WTC11 (cell line): ENCODE measurements around the gene VSIR. TPM values are rescaled to one million over a fixed set of nuclear protein-coding genes. Genes with fewer than 3 reads are reported as not detected.

Experiments
- ATAC-seq: fragments of 200-7000 bp; cut with Tn5 transposase; 2 replicates; pipeline ENCODE4 v1.10.0; 2021; ENCODE audit warnings: mild to moderate bottlenecking, moderate library complexity
- CTCF ChIA-PET: fragments of 300-600 bp; sonication (Branson Sonifier 250); formaldehyde crosslinking; loops from one replicate; lab custom pipeline; 2021; ENCODE audit warnings: antibody characterized with exemption; lab: Charles Lee
- POLR2A ChIA-PET: fragments of 350-600 bp; sonication (Branson Sonifier 250); formaldehyde crosslinking; loops from one replicate; lab custom pipeline; 2021; ENCODE audit warnings: antibody characterized with exemption; lab: Charles Lee
- DNase-seq: peaks from one replicate; pipeline ENCODE4 v3.0.0; 2021; ENCODE audit warnings: low spot score
- H3K27ac Mint-ChIP-seq: 2 replicates; pipeline ENCODE4 v1.8.0; 2021; ENCODE audit warnings: mixed read lengths
- H3K27me3 Mint-ChIP-seq: 2 replicates; pipeline ENCODE4 v1.8.0; 2021; ENCODE audit warnings: low read depth, mild to moderate bottlenecking, moderate library complexity, mixed read lengths
- H3K36me3 Mint-ChIP-seq: 2 replicates; pipeline ENCODE4 v1.8.0; 2021; ENCODE audit warnings: mixed read lengths
- H3K4me1 Mint-ChIP-seq: 2 replicates; pipeline ENCODE4 v1.8.0; 2022; ENCODE audit warnings: mixed read lengths
- H3K4me3 Mint-ChIP-seq: 2 replicates; pipeline ENCODE4 v1.8.0; 2021; ENCODE audit warnings: mild to moderate bottlenecking, moderate library complexity, mixed read lengths
- H3K9me3 Mint-ChIP-seq: 2 replicates; pipeline ENCODE4 v1.8.0; 2021; ENCODE audit warnings: mixed read lengths
- GABPB1 ChIP-seq: sonication (generic); formaldehyde crosslinking; IDR thresholded peaks from 2 replicates; pipeline ENCODE4 v1.8.1; 2023; ENCODE audit warnings: mild to moderate bottlenecking, missing genetic modification reagents
- JUN ChIP-seq: sonication (generic); formaldehyde crosslinking; IDR thresholded peaks from 2 replicates; pipeline ENCODE4 v1.8.0; 2023; ENCODE audit warnings: mild to moderate bottlenecking, missing genetic modification reagents
- MYBL2 ChIP-seq: sonication (generic); formaldehyde crosslinking; IDR thresholded peaks from 2 replicates; pipeline ENCODE4 v1.8.1; 2023; ENCODE audit warnings: mild to moderate bottlenecking, moderate library complexity, missing genetic modification reagents
- NFATC4 ChIP-seq: fragments of 250-450 bp; sonication (Bioruptor Pico); IDR thresholded peaks from 2 replicates; pipeline ENCODE4 v1.9.0; 2021; ENCODE audit warnings: mild to moderate bottlenecking
- NR2C2 ChIP-seq: sonication (generic); formaldehyde crosslinking; IDR thresholded peaks from 2 replicates; pipeline ENCODE4 v1.8.0; 2022; ENCODE audit warnings: mild to moderate bottlenecking, missing genetic modification reagents
- TCF7 ChIP-seq: sonication (generic); formaldehyde crosslinking; IDR thresholded peaks from 2 replicates; pipeline ENCODE4 v1.8.0; 2022; ENCODE audit warnings: mild to moderate bottlenecking, low read depth, missing genetic modification reagents, moderate library complexity
- total RNA-seq: library from RNA; stranded (reverse); gene quantifications from 3 replicates; pipeline ENCODE4 v1.2.3, GENCODE V29; 2021
- TF ChIP-seq, protein P1 (sequence below): fragments of 250-450 bp; sonication (Bioruptor Pico); IDR thresholded peaks from 2 replicates; pipeline ENCODE4 v1.9.0; 2021; ENCODE audit warnings: mild to moderate bottlenecking
- TF ChIP-seq, protein P2 (sequence below): sonication (generic); formaldehyde crosslinking; IDR thresholded peaks from 2 replicates; pipeline ENCODE4 v1.8.0; 2023; ENCODE audit warnings: missing genetic modification reagents, mild to moderate bottlenecking, borderline replicate concordance

Gene VSIR
- total RNA-seq, 1 experiment from 2014 or later, result 0.74 TPM

- TF ChIP-seq, protein P1, sequence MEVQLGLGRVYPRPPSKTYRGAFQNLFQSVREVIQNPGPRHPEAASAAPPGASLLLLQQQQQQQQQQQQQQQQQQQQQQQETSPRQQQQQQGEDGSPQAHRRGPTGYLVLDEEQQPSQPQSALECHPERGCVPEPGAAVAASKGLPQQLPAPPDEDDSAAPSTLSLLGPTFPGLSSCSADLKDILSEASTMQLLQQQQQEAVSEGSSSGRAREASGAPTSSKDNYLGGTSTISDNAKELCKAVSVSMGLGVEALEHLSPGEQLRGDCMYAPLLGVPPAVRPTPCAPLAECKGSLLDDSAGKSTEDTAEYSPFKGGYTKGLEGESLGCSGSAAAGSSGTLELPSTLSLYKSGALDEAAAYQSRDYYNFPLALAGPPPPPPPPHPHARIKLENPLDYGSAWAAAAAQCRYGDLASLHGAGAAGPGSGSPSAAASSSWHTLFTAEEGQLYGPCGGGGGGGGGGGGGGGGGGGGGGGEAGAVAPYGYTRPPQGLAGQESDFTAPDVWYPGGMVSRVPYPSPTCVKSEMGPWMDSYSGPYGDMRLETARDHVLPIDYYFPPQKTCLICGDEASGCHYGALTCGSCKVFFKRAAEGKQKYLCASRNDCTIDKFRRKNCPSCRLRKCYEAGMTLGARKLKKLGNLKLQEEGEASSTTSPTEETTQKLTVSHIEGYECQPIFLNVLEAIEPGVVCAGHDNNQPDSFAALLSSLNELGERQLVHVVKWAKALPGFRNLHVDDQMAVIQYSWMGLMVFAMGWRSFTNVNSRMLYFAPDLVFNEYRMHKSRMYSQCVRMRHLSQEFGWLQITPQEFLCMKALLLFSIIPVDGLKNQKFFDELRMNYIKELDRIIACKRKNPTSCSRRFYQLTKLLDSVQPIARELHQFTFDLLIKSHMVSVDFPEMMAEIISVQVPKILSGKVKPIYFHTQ (CRISPR knock-in tag), result no peak
- TF ChIP-seq, protein P2, sequence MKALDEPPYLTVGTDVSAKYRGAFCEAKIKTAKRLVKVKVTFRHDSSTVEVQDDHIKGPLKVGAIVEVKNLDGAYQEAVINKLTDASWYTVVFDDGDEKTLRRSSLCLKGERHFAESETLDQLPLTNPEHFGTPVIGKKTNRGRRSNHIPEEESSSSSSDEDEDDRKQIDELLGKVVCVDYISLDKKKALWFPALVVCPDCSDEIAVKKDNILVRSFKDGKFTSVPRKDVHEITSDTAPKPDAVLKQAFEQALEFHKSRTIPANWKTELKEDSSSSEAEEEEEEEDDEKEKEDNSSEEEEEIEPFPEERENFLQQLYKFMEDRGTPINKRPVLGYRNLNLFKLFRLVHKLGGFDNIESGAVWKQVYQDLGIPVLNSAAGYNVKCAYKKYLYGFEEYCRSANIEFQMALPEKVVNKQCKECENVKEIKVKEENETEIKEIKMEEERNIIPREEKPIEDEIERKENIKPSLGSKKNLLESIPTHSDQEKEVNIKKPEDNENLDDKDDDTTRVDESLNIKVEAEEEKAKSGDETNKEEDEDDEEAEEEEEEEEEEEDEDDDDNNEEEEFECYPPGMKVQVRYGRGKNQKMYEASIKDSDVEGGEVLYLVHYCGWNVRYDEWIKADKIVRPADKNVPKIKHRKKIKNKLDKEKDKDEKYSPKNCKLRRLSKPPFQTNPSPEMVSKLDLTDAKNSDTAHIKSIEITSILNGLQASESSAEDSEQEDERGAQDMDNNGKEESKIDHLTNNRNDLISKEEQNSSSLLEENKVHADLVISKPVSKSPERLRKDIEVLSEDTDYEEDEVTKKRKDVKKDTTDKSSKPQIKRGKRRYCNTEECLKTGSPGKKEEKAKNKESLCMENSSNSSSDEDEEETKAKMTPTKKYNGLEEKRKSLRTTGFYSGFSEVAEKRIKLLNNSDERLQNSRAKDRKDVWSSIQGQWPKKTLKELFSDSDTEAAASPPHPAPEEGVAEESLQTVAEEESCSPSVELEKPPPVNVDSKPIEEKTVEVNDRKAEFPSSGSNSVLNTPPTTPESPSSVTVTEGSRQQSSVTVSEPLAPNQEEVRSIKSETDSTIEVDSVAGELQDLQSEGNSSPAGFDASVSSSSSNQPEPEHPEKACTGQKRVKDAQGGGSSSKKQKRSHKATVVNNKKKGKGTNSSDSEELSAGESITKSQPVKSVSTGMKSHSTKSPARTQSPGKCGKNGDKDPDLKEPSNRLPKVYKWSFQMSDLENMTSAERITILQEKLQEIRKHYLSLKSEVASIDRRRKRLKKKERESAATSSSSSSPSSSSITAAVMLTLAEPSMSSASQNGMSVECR (CRISPR knock-in tag), result no peak
Measured at GRCh38 chr10:71809628-71810027, 36.3 kb upstream of the VSIR start (continued).

- no peak for ATAC-seq
- POLR2A ChIA-PET, result no interaction called here
Measured at GRCh38 chr10:71807557-71808510, 34.5 kb upstream of the VSIR start.

GRCh38 chr10:71806704-71807556, 33.6 kb upstream of the VSIR start:
- no peak for DNase-seq
- ChIA-PET POLR2A (no interaction called here), CTCF (interaction anchor here (0.7 to 3.1 kb wide), 10 partner anchors 8 to 601 kb away, joined by 3 to 21 read pairs (median 6); partner anchors contain the start of genes PSAP and VSIR)
- no peak for ATAC-seq
- TF ChIP-seq GABPB1 (CRISPR knock-in tag), result no peak
- no peak for TF ChIP-seq JUN (CRISPR knock-in tag)
- TF ChIP-seq MYBL2, result no peak
- H3K27me3 Mint-ChIP-seq, result peaks cover 18% of the 10 kb centered on the region
- H3K4me1 Mint-ChIP-seq, result peaks cover 3% of the 10 kb centered on the region
- H3K4me3 Mint-ChIP-seq, result no peak overlapping the region
- H3K27ac Mint-ChIP-seq, result no peak overlapping the region
- H3K36me3 Mint-ChIP-seq, result no peaks in the 10 kb centered on the region
- no peaks in the 10 kb centered on the region for H3K9me3 Mint-ChIP-seq

More at GRCh38 chr10:71807557-71808510, 34.5 kb upstream of the VSIR start:
- TF ChIP-seq TCF7 (CRISPR knock-in tag) (no peak), NR2C2 (CRISPR knock-in tag) (no peak), NFATC4 (no peak)
- DNase-seq, result no peak
- Mint-ChIP-seq H3K4me1 (peaks cover 3% of the 10 kb centered on the region), H3K9me3 (no peaks in the 10 kb centered on the region), H3K4me3 (no peak overlapping the region), H3K27me3 (peaks cover 18% of the 10 kb centered on the region), H3K27ac (no peak overlapping the region), H3K36me3 (no peaks in the 10 kb centered on the region)
- CTCF ChIA-PET, result interaction anchor here (2.3 kb wide), 1 partner anchor 61 kb away, joined by 9 read pairs; no protein-coding TSS in a partner anchor
